ENCODE data around the gene MEGF6. TPM values are rescaled to one million over a fixed set of nuclear protein-coding genes. Genes with fewer than 3 reads are reported as not detected.
A peak's percentile ranks its signal among the peaks of the same experiment; 100 is the strongest.

Gene MEGF6
- polyA plus RNA-seq, 1 donor (not counting 4 experiments of a cell fraction or from before 2014, with no cell fraction given), result 0.24 TPM

DNA sequence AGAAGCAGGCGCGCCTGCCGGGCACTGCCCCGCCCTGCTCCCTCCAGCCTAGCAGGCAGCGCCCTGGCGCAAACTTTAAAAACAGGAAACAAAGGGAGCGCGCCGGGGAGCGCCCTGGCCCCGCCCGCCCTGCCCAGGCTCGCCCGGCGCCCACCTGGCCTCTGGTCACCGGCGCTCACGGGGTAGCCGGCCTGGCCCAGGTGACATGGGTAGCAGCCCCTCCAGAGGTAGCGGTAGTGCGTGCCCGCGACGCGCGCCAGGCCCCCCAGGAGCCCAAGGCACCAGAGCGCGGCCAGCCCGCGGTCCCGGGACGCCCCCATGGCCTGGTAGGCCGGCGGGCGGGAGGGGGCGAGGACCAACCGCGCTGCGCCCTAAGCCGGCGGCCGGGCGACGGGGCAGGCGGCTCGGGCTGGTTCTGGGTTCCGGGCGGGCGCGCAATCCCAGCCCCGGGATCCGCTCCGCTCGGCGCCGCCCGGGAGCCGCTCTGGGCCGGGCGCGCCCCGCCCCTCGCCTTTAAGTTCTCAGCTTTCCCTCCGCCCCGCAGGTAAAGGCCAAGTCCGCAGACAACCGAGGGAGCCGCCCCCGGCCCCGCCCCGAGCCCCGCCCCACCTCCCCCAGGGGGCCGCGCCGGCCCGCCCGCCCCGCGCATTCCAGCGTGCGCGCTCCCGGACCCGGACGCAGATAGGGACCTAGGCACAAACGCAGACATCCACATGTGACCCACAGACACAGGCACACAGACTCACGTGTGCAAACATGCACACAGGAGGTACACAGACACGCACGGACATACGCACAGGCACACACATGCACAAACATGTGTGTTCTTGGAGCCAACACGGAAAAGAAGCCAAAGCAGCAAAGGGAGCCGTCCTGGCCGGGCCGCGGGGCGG, 80.1 kb downstream of the MEGF6 start:
- Histone ChIP-seq H3K4me1 (ENCODE audit: control insufficient read depth, extremely low read depth, insufficient read depth, low read length) (peaks cover 16% of the 10 kb centered on the region), H3K79me2 (ENCODE audit: control insufficient read depth, insufficient read depth, low read length) (no peaks in the 10 kb centered on the region), H3K27me3 (ENCODE audit: control insufficient read depth, extremely low read depth, insufficient read depth, low read length) (peaks cover 12% of the 10 kb centered on the region), H3K9me3 (ENCODE audit: control insufficient read depth, low read depth, low read length) (no peaks in the 10 kb centered on the region), H3K9me1 (ENCODE audit: control insufficient read depth, extremely low read depth, insufficient read depth, low read length) (no peaks in the 10 kb centered on the region), H4K20me1 (ENCODE audit: control insufficient read depth, extremely low read depth, insufficient read depth, low read length) (no peaks in the 10 kb centered on the region), H2AFZ (ENCODE audit: control insufficient read depth, low read length) (peak overlapping the region; percentile 80), H3K36me3 (ENCODE audit: control insufficient read depth in 2 of 2, extremely low read depth in 1 of 2, insufficient read depth in 2 of 2, low read length in 2 of 2) (no peaks in the 10 kb centered on the region), H3K9ac (ENCODE audit: control insufficient read depth, extremely low read depth, insufficient read depth, low read length) (peak overlapping the region; percentile 60), H3K4me2 (ENCODE audit: control insufficient read depth, extremely low read depth, insufficient read depth, low read depth, low read length) (peak overlapping the region; percentile 95), H3K27ac (ENCODE audit: control insufficient read depth, insufficient read depth, low read length) (no peak overlapping the region), H3K4me3 (ENCODE audit: control insufficient read depth in 2 of 3, extremely low read depth in 1 of 3, insufficient read depth in 2 of 3, low read depth in 1 of 3, low read length in 3 of 3) (peak overlapping the region; percentile 47 to 79 (median 73))
- no peak for DNase-seq (ENCODE audit: low read depth, low spot score)
- TF ChIP-seq EZH2 (IDR thresholded peaks at IDR 0.05; ENCODE audit: low read length), result no peak
- TF ChIP-seq, protein P1, sequence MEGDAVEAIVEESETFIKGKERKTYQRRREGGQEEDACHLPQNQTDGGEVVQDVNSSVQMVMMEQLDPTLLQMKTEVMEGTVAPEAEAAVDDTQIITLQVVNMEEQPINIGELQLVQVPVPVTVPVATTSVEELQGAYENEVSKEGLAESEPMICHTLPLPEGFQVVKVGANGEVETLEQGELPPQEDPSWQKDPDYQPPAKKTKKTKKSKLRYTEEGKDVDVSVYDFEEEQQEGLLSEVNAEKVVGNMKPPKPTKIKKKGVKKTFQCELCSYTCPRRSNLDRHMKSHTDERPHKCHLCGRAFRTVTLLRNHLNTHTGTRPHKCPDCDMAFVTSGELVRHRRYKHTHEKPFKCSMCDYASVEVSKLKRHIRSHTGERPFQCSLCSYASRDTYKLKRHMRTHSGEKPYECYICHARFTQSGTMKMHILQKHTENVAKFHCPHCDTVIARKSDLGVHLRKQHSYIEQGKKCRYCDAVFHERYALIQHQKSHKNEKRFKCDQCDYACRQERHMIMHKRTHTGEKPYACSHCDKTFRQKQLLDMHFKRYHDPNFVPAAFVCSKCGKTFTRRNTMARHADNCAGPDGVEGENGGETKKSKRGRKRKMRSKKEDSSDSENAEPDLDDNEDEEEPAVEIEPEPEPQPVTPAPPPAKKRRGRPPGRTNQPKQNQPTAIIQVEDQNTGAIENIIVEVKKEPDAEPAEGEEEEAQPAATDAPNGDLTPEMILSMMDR (optimal IDR thresholded peaks at IDR 0.05 in 1 of 3, IDR thresholded peaks at IDR 0.05 in 1 of 3, conservative IDR thresholded peaks at IDR 0.05 in 1 of 3; ENCODE audit: extremely low read depth in 1 of 3, insufficient read depth in 2 of 3, low read length in 3 of 3), result no peak
- FAIRE-seq, result no peak
- dilution Hi-C loops (cut with MboI; ENCODE audit: extremely low pct_ligation_motif_present, low sequenced_read_pairs), result loop anchor here (25.0 kb wide), 1 partner anchor 106 kb away; the partner anchor contains the start of gene TPRG1L

DNA sequence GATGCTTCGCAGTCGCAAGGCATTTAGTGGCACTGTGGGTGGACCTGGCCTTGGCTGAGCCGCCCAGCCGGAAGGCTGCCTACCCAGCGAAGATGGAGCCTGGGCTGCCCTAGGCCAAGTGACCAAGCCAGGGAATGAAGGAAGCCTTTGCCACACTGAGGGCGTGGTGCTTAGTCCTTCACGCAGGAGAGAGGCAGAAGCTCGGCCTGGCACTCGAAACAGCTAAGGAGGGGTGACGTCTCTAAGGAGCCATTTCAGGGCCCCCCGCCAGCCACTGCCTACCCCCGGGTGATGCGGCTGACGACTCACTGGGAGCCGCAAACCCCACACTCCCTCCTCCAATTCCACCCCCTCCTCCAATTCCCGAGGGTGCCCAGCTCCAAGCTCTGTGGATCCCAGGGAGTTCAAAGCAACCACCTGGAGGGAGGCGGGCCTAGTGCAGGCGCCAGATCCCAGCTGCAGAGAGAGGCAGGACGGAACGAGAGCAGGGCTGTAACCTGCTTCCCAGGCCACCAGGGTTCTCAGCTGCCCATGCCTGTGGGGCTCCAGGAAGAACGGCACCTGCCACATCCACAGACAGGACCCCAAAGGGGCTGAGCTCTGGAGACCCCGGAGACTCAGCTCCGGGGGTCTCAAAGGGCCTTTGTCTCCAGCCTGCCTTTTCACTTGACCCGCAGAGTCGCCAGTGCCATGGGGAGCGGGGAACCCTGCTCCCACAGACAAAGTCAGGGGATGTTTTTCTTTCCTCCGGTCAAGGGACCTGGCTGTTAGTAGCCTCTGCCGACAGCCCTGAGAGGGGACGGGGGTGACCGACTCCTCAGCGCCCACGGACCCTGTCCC, 81.0 kb downstream of the MEGF6 start:
- H3K27ac ChIP-seq (ENCODE audit: control insufficient read depth, insufficient read depth, low read length), result no peak overlapping the region
- H3K4me3 ChIP-seq (ENCODE audit: control insufficient read depth in 2 of 3, extremely low read depth in 1 of 3, insufficient read depth in 2 of 3, low read depth in 1 of 3, low read length in 3 of 3), result peak overlapping the region; percentile 47 to 79 (median 73)
- FAIRE-seq, result no peak
- H3K36me3 ChIP-seq (ENCODE audit: control insufficient read depth in 2 of 2, extremely low read depth in 1 of 2, insufficient read depth in 2 of 2, low read length in 2 of 2), result no peaks in the 10 kb centered on the region
- H3K4me2 ChIP-seq (ENCODE audit: control insufficient read depth, extremely low read depth, insufficient read depth, low read depth, low read length), result peak overlapping the region; percentile 95
- dilution Hi-C loops (cut with MboI; ENCODE audit: extremely low pct_ligation_motif_present, low sequenced_read_pairs), result loop anchor here (25.0 kb wide), 1 partner anchor 107 kb away; the partner anchor contains the start of gene TPRG1L
- H3K9me3 ChIP-seq (ENCODE audit: control insufficient read depth, low read depth, low read length), result no peaks in the 10 kb centered on the region
- peak overlapping the region; percentile 60 for H3K9ac ChIP-seq (ENCODE audit: control insufficient read depth, extremely low read depth, insufficient read depth, low read length)
- peaks cover 12% of the 10 kb centered on the region for H3K27me3 ChIP-seq (ENCODE audit: control insufficient read depth, extremely low read depth, insufficient read depth, low read length)
- H3K9me1 ChIP-seq (ENCODE audit: control insufficient read depth, extremely low read depth, insufficient read depth, low read length), result no peaks in the 10 kb centered on the region
- peaks cover 16% of the 10 kb centered on the region for H3K4me1 ChIP-seq (ENCODE audit: control insufficient read depth, extremely low read depth, insufficient read depth, low read length)
- H4K20me1 ChIP-seq (ENCODE audit: control insufficient read depth, extremely low read depth, insufficient read depth, low read length), result no peaks in the 10 kb centered on the region
- peak overlapping the region; percentile 74 for H2AFZ ChIP-seq (ENCODE audit: control insufficient read depth, low read length)
- no peak for DNase-seq (ENCODE audit: low read depth, low spot score)
- no peaks in the 10 kb centered on the region for H3K79me2 ChIP-seq (ENCODE audit: control insufficient read depth, insufficient read depth, low read length)
- no peak for TF ChIP-seq EZH2 (IDR thresholded peaks at IDR 0.05; ENCODE audit: low read length)
- TF ChIP-seq, protein P1 (optimal IDR thresholded peaks at IDR 0.05 in 1 of 3, IDR thresholded peaks at IDR 0.05 in 1 of 3, conservative IDR thresholded peaks at IDR 0.05 in 1 of 3; ENCODE audit: extremely low read depth in 1 of 3, insufficient read depth in 2 of 3, low read length in 3 of 3), result peak in 1 of 3 experiments; percentile 13
